CD1c-positive myeloid dendritic cell (primary cell): ENCODE data around the gene GOLGA1.
"Not testable (repeated sequence)": the region's sequence is repeated elsewhere in the genome, so short reads cannot be mapped to it uniquely, and the experiment has no call there.

Experiments
- DNase-seq: peaks from one replicate; pipeline ENCODE4 v3.0.0-alpha.2; 2016; ENCODE audit errors: extremely low spot score

Gene GOLGA1

DNA sequence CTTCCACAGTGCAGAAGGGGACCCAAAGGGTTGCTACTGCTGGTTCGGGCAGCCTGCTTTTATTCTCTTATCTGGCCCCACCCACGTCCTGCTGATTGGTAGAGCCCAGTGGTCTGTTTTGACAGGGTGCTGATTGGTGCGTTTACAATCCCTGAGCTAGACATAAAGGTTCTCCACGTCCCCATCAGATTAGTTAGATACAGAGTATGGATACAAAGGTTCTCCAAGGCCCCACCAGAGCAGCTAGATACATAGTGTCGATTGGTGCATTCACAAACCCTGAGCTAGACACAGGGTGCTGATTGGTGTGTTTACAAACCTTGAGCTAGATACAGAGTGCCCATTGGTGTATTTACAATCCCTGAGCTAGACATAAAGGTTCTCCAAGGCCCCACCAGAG lies 102.8 kb downstream of the GOLGA1 start:
- DNase-seq: not testable (repeated sequence)

DNA sequence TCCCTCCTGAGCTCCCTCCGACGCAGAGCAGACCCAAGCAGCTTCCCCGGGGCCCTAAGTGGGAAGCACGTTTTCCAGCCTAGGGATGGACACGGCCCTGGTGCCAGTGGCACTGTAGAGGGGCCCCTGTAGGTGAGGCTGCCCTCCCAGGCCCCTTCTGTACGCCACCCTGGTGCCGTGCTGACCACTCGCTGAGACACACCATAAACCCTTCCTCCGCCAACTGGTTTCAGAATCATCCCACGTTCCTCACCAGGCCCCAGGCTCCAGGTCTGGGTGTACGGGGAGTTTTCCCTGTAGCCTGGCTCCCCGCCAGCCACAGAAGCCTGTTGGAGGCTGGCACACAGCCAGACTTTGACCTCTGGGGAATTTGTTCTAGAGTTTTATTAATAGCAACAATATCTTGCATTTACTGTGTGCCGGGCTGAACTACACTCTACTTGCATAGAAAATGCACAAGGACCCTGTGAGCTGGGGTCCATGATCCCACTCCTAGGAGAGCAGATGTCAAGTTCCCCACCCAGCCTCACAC lies 105.8 kb downstream of the GOLGA1 start:
- no peak for DNase-seq

DNA sequence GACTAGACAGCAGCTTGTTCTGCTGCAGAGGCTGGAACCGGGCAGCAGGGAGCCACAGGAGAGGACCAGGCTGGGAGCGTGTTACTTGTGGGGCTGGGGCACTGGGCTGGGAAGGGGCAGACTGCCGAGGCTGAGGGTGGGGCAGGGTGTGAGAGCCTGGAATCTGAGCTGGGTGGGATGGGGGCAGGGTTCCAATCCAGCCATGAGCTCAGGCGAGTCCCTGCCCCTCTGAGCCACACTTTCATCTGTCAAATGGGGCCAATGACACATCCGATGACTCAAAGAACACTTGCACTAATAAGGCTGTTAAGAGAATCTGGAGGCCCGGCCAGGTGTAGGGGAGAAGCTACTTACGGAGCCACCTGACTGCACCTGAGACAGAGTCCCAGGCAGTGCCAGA lies 106.3 kb downstream of the GOLGA1 start:
- no peak for DNase-seq

DNA sequence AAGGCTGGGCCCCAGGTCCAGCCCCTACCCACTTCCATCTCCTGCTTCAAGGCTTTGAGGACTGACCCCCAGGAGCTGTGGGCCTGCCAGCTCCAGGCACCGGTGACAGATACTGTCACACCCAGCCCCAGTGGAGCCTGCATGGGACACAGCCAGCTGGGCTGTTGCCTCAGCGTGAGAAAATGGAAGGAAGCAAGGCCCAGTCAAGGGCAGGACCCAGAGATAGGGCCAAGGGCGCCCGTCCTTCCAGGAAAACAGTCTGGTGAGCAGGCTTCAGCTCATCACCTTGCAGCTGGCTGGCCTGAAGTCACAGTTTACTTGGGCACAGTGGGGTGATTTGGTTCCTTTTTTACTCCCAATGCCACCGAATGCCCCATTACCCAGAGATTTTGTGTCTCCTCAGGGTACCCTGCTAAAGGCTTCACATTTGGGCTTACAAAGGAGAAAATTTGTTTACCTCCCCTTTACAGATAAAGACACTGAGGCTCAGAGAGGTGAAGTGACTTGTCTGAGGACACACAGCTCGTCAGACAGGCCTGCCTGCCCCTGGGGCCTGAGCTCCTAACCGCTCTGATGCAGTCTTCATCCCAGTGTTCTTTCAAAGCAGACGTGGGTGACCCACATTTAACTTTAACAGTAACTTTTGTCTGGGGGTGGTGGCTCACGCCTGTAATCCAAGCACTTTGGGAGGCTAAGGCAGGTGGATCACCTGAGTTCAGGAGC lies 109.1 kb downstream of the GOLGA1 start:
- no peak for DNase-seq

DNA sequence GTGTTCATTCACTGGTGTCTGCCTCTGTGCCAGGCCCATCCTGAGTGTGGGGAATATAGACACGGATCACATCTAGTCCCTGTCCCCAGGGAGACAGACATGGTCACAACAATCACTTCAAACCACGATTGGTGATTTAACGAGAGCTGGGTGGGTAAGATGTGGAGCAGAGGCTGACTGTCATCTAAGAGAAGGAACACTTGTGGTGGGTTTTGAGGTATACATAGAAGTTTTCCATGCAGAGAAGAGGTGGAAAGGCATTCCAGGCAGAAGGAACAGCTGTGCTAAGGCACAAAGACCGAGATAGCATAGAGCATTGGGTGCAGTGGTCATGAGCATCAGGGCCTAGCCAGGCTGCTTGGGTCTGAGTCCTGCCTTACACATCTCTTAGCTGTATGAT lies 110.3 kb downstream of the GOLGA1 start:
- no peak for DNase-seq

DNA sequence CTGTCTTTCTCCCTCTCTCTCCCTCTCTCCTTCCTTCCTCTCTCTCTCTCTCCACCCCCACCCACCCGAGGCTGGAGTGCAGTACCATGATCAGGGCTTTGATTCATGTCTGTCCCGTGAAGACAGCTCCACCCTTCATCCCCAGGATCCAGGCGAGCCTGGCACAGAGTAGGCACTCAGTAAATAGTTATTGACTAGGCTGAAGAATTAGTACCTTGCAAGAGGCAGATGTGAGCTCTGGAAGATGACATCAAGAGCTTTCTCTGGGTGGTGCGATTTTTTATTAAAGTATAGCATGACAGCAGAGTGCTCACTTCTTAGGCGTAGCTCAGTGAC lies 111.6 kb downstream of the GOLGA1 start:
- DNase-seq: no peak

DNA sequence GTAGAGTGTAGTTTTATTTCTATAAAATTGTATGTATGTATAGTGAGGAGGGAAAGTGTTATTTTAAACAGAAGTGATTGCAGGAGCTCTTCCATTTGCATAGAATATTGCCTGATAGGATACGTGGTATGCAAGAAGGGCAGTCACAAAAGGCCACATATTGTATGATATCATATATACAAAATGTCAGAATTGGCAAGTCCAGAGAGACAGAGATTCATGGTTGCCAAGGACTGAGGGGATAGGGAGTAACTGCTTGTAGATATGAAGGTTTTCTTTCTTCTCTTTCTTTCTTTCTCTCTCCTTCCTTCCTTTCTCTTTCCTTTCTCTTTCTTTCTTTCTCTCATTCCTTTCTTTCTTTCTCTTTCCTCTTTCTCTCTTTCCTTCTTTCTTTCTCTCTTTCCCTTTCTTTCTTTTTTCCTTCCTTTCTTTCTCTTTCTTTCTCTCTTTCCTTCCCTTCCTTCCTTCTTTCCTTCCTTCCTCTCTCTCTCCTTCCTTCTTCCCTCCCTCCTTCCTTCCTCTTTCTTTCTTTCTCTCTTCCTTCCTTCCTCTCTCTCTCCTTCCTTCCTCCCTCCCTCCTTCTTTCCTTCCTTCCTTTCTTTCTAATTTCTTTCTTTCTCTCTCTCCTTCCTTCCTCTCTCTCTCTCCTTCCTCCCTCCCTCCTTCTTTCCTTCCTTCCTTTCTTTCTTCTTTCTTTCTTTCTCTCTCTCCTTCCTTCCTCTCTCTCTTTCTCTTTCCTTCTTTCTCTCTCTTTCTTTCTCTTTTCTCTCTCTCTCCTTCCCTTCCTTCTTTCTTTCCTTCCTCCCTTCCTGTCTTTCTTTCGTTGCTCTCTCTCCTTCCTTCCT lies 112.2 kb downstream of the GOLGA1 start:
- DNase-seq: no peak
